Nephron (organoid): Measurements from ENCODE around the gene MAPKAP1.

ENCODE experiments used
- H3K27ac Mint-ChIP-seq, 3 experiments: 2 replicates each; pipeline ENCODE4 v1.8.0; 2020; ENCODE audit warnings: mixed read lengths in 3 of 3, mild to moderate bottlenecking in 2 of 3, moderate library complexity in 1 of 3
- H3K27me3 Mint-ChIP-seq: 2 replicates; pipeline ENCODE4 v1.8.0; 2021; ENCODE audit warnings: low read depth, mild to moderate bottlenecking, moderate library complexity, mixed read lengths
- H3K36me3 Mint-ChIP-seq: 2 replicates; pipeline ENCODE4 v1.8.0; 2020; ENCODE audit warnings: low read depth, mixed read lengths
- H3K4me1 Mint-ChIP-seq: 2 replicates; pipeline ENCODE4 v1.8.0; 2020; ENCODE audit warnings: mixed read lengths
- H3K4me3 Mint-ChIP-seq, 3 experiments: 2 replicates each; pipeline ENCODE4 v1.8.0; 2020; ENCODE audit warnings: mild to moderate bottlenecking in 3 of 3, mixed read lengths in 3 of 3, moderate library complexity in 2 of 3
- H3K9me3 Mint-ChIP-seq: 2 replicates; pipeline ENCODE4 v1.8.0; 2020; ENCODE audit warnings: mixed read lengths
- CTCF ChIP-seq, 3 experiments: fragments of 200-600 bp; sonication (generic); IDR thresholded peaks; one replicate each; pipeline ENCODE4 v1.5.0; 2021; ENCODE audit warnings: antibody characterized with exemption in 3 of 3; ENCODE audit not compliant: unreplicated experiment in 3 of 3

MAPKAP1 gene

DNA sequence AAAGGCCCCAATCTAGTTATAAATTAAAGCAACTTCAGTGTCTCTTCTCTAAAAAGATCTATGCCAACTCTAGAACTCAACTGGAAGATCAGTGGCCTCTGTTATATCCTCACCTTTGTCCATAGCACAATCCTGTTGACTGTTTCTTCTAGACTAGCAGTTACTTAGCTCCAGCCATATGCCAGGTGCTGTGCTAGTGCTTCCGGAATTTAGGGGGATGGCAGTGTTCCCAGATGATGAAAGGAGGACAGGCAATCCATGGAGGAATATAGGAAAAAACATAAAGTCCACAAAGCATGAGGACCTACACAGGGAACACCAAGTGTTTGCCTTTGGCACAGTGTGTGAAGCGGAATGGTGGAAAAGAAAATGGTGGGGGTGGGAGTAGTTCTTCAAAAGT, 214.3 kb downstream of the MAPKAP1 start:
- TF ChIP-seq CTCF (IDR thresholded peaks at IDR 0.05; ENCODE audit: unreplicated experiment in 3 of 3), result no peak
- H3K4me1 Mint-ChIP-seq, result peaks cover 24% of the 10 kb centered on the region
- H3K4me3 Mint-ChIP-seq, result no peak overlapping the region

DNA sequence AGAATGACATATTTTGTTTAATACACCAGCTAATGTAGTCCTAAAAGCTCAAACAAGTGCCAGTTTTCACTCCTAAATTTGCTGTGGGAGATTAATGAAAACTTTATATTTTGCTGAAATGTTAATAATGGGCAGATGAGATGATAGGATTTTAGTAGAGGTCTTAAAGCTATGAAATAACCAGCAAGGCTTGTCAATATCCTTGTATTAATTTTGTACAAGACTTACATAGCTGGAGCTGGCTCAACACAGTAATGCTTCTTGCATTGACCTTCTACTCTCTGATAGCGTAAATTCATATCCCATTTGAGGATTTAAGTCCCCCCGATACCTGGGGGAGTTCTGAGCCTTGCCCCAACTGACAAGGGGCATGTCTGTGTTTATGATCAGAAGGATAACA, 219.2 kb downstream of the MAPKAP1 start:
- Mint-ChIP-seq H3K4me3 (no peak overlapping the region), H3K9me3 (no peaks in the 10 kb centered on the region), H3K27ac (no peak overlapping the region), H3K4me1 (peaks cover 42% of the 10 kb centered on the region), H3K27me3 (no peaks in the 10 kb centered on the region), H3K36me3 (peaks cover 3% of the 10 kb centered on the region)
- TF ChIP-seq CTCF (IDR thresholded peaks at IDR 0.05; ENCODE audit: unreplicated experiment in 3 of 3), result no peak

More for the DNA sequence above, 214.3 kb downstream of the MAPKAP1 start:
- no peaks in the 10 kb centered on the region for H3K9me3 Mint-ChIP-seq
- H3K27me3 Mint-ChIP-seq, result no peaks in the 10 kb centered on the region
- H3K27ac Mint-ChIP-seq, result peak overlapping the region in 2 of 3 experiments; percentile 11 to 14
- no peaks in the 10 kb centered on the region for H3K36me3 Mint-ChIP-seq

DNA sequence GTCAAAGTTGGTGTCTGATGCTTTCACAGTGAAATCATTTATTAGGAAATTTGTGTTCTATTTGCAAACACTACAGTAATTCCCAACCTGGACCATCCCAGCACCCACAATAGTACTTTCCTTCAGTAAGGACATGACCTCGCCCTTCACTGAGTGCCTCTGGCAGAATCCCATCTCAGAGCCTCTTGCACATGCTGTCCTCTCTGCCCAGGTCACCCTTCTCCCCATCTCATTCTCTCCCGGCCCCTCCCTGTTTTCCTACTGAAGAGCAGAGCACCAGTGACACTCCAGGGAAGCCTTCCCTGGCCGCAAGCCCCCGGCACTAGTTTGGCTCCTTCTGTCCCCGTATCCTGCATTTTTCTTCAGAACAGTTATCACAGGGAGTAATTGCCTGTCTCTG, 220.4 kb downstream of the MAPKAP1 start:
- TF ChIP-seq CTCF (IDR thresholded peaks at IDR 0.05; ENCODE audit: unreplicated experiment in 3 of 3), result no peak
- Mint-ChIP-seq H3K4me3 (no peak overlapping the region), H3K36me3 (peaks cover 7% of the 10 kb centered on the region), H3K9me3 (no peaks in the 10 kb centered on the region), H3K27me3 (no peaks in the 10 kb centered on the region), H3K27ac (peak overlapping the region in 1 of 3 experiments; percentile 90), H3K4me1 (peaks cover 42% of the 10 kb centered on the region)

- Mint-ChIP-seq H3K4me3 (no peak overlapping the region), H3K36me3 (peaks cover 7% of the 10 kb centered on the region), H3K27me3 (no peaks in the 10 kb centered on the region), H3K4me1 (peaks cover 42% of the 10 kb centered on the region), H3K9me3 (no peaks in the 10 kb centered on the region), H3K27ac (peak overlapping the region in 1 of 3 experiments; percentile 90)
- TF ChIP-seq CTCF (IDR thresholded peaks at IDR 0.05; ENCODE audit: unreplicated experiment in 3 of 3), result no peak
These were observed 220.9 kb downstream of the MAPKAP1 start for GRCh38 chr9:125486152-125486508.

DNA sequence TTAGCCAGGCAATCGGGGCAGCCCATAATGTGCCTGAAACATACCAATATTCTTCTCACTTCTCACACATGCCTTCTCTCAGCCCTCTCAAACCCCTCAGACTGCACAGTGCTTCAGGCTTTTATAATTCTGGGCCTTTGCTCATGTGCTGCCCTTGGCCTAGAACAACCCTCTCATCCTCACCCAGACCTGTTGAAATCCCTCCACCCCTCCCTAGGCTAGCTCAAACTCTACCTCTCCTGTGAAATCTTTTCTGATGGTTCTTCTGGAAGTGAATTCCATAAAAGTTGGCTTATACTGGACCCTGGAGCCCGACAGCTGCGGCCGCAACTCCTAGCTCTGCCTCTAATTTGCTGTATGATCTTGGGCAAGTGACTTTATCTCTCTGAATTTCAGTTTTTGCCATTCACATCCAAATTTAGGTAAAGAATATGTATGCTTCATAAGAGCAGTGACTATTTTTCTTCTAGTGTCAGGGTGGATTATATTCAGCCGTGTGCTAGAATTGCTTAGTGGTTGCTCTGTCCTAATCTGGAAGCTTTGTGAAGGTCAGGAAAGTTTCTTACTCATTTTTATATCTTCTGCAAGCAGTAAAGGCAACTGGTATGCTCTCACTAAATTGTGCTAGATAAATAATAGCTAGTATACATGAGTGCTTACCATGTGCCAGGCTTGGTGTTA, 221.4 kb downstream of the MAPKAP1 start:
- H3K36me3 Mint-ChIP-seq, result peaks cover 7% of the 10 kb centered on the region
- no peaks in the 10 kb centered on the region for H3K27me3 Mint-ChIP-seq
- H3K4me1 Mint-ChIP-seq, result peaks cover 42% of the 10 kb centered on the region
- H3K9me3 Mint-ChIP-seq, result no peaks in the 10 kb centered on the region
- H3K4me3 Mint-ChIP-seq, result no peak overlapping the region
- peak overlapping the region in 2 of 3 experiments; percentile 78 to 90 for H3K27ac Mint-ChIP-seq
- TF ChIP-seq CTCF (IDR thresholded peaks at IDR 0.05; ENCODE audit: unreplicated experiment in 3 of 3), result no peak
